Daoy (cell line): ENCODE results near the gene AS3MT. TPM values are rescaled to one million over a fixed set of nuclear protein-coding genes. Genes with fewer than 3 reads are reported as not detected.
"Not testable (repeated sequence)": the region's sequence is repeated elsewhere in the genome, so short reads cannot be mapped to it uniquely, and the experiment has no call there.

Experiments used
- DNase-seq: peaks from one replicate; pipeline ENCODE4 v3.0.0-alpha.2; 2015; ENCODE audit warnings: low read depth
- total RNA-seq: library from RNA; depleted of rRNA; stranded (reverse); fragments of >200 nt; shearing (Covaris generic); gene quantifications from 2 replicates; pipeline ENCODE4 v1.2.3, GENCODE V29; 2014

Gene AS3MT
- total RNA-seq, 1 experiment from 2014 or later, result 0.34 TPM

- no peak for DNase-seq
These were observed 50.1 kb downstream of the AS3MT start for GRCh38 chr10:102919246-102919959.

DNA sequence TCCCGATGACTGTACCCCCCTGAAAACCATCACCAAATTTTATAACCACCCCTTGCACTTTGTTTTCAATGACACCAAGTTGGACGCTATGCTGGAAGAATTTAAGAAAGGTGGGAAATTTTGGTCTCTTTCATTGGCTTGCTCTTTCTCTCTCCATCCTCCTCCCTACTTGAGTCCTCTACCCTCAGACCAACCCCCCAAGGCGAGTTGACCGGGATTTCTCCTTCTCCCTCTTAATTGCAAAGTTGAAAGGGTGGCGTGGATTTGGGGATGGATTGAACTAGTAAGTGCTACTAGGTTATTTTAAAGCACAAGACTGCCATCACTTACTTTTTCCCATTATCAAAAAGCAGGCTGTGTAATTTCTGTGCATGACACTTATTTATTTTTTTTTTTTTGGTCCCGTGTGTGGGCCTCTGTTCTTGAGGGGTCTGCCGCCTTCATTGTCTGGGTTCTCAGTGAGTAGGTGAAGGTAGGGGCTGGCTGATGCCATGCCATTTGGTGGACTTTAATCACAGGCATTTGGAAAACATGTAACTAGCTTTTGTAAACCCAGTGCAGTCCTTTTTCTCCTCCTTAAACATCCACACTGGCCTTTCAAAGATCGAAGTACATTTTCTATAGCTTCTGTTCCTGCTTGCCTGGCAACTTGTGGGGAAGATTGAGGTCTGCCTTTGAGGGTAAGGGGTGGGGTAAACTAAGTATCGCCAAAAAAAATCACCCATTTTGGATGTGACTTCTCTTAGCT lies 50.9 kb downstream of the AS3MT start:
- DNase-seq, result no peak

- DNase-seq, result no peak
These were observed 54.3 kb downstream of the AS3MT start for GRCh38 chr10:102923601-102924000.

- no peak for DNase-seq
These were observed 57.6 kb downstream of the AS3MT start for GRCh38 chr10:102926842-102927241.

GRCh38 chr10:102927311-102928010 lies 58.2 kb downstream of the AS3MT start:
- DNase-seq, result no peak

DNA sequence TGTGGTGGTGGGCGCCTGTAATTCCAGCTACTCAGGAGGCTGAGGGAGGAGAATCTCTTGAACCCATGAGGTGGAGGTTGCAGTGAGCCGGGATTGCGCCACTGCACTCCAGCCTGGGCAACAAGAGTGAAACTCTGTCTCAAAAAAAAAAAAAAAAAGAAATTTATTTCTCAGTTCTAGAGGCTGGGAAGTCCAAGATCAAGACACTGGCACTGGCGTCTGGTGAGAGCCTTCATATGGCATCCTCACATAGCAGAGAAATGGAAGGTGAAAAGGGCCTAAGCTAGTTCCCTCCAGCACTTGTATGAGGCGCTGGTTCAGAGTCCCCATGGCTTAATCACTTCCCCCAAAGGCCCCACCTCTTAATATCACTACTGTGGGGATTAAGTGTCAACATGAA lies 59.2 kb downstream of the AS3MT start:
- not testable (repeated sequence) for DNase-seq

DNA sequence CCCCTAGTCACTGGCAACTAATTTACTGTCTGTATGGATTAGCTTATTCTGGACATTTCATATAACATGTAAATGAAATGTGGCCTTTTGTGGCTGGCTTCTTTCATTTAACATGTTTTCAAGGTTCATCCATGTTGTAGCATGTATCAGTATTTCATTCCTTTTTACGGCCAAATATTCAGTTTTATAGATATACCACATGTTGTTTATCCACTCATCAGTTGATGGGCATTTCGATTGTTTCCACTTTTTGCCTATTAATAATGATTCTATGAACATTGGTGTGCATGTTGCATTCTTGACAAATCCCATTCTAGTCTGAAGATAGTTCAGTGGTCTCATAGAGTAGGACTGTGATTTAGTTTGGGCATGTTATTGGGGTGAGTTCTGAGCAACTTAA lies 61.5 kb downstream of the AS3MT start:
- no peak for DNase-seq

DNA sequence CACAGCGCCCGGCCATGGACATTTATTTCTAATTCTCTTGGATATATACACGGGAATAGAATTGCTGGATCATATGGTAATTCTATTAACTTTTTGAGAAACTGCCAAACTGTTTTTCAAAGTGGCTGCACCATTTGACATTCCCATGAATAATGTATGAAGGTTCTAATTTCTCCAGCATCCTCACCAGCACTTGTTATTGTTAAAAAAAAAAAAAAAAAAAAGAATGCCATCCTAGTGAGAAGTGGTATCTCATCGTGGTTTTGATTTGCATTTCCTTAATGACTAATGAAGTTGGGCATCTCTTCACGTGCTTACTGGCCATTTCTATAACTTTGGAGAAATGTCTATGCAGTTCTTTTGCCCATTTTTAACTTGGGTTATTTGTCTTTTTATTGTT lies 62.4 kb downstream of the AS3MT start:
- DNase-seq, result no peak

DNA sequence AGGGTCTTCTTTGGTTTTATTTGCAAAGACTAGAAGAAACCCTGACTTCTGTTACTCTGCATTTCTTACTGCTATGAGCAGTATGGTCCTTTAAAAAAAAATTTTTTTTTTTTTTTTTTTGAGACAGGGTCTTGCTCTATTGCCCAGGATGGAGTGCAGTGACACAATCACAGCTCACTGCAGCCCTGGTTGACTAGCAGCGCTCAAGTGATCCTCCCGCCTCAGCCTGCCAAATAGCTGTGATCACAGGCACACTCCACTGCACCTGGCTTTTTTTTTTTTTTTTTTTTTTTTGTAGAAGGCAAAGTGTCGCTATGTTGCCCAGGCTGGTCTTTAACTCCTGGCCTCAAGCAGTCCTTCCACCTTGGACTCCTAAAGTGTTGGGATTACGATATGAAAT lies 66.2 kb downstream of the AS3MT start:
- no peak for DNase-seq

- no peak for DNase-seq
These were observed 66.8 kb downstream of the AS3MT start for GRCh38 chr10:102935939-102936605.

DNA sequence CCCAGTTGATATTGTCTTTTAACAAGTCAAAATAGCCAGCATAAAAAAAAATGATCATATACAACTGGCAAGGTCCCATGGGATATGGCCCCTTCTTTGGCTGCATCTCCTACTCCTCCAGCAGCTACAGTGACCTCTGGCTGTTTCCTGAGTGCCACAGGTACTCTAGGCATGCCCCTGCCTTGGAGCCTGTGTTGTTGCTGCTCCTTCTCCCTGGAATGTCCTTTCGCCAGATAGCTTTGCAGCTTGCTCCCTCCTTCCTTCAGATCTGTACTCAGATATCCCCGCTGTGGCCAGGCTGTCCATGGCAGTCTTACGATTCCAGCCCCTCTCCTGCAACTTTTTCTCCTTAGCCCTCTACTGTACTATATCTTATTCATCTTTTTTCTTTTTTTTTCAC lies 72.1 kb downstream of the AS3MT start:
- DNase-seq, result no peak

DNA sequence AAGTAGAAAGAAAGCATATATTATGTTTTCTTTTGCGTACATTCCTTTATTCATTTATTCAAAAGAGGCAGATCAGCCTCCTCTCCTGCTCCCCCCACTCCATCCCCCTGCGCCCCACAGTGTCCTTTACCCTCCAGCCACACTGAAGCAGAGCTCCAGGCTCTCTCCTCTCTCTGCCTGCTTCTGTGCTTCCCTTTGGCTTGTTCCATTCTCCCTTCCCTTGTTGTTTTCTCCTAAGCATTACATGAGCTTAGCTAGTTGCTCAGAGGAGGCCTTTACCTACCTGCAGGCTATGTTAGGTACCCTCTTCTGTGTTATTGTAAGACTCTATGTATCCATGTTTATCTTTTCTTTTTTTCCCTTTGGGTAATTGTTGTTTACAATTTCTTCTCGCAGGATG lies 76.2 kb downstream of the AS3MT start:
- DNase-seq, result no peak

DNA sequence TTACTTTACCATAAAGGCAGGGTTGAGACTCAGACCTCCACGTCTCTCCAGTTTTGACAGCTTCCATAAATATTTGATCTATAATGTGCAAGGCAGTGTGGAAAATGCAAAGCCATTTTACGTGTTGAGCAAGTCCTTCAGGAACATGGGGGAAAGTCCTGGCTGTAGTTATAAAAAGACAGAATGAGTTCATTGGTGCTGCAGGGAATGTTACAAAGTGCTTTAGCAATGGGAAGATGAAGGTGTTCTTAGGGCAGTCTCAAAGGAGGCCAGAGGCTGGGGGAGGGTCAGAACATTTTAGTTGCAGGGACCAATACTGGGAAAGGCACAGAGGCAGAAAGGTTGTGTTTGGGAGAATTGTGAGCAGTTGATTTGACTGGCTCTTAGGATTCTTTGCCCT lies 76.7 kb downstream of the AS3MT start:
- no peak for DNase-seq

DNA sequence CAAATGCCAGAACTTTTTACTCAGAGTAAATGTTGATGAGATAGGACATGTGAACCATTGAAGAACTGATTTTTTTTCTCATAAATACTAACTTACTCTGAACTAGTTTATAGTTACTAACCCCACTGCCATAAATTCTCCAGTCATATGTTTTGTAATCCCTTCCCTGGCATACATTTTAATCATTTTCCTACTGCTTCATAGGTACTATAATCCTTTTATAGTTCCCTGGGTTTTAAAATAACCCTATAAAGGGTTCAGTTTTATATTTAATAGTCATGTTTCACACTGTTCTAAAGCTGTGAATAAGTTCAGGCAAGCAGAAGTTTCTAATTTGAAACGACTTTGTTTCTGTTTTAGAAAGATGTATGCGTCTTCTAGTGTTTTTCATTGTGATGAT lies 77.7 kb downstream of the AS3MT start:
- no peak for DNase-seq

DNA sequence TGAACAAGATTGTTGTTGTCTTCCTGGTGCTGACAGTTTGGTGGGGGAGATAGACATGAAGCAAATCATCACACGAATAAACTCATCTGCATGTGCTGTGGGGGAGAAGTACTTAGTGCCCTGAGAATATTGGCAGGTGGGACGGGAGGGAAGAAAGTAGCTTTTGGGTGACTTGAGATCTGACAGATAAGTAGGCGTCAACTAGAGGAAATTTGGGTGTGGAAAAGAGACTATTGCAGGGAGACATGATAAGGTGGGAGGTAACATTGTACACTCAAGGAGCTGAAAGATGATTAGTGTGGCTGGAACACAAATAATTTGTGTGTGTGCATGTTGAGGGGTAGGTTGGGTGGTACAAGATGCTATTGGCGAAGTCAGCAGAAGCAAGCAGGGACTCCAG lies 78.9 kb downstream of the AS3MT start:
- DNase-seq, result no peak

- DNase-seq, result no peak
These were observed 79.5 kb downstream of the AS3MT start for GRCh38 chr10:102948786-102949185.

DNA sequence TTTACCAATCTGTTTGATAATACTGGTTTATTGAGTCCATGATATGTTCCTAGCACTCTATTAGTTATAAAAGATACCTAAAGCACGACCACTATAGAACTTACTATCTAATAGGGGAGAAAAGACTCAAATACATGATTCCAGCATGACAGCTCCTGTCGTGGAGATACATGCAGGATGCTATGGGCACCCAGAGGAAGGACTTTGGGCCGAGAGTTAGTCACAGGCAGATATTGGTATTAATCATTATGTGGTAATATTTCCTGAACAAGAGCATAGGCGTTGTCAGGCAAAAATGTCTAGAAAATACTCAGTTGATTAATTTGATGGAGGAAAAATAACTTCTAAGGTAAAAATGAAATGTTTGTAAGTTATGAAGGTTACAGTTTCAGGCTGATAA lies 80.6 kb downstream of the AS3MT start:
- DNase-seq, result no peak

DNA sequence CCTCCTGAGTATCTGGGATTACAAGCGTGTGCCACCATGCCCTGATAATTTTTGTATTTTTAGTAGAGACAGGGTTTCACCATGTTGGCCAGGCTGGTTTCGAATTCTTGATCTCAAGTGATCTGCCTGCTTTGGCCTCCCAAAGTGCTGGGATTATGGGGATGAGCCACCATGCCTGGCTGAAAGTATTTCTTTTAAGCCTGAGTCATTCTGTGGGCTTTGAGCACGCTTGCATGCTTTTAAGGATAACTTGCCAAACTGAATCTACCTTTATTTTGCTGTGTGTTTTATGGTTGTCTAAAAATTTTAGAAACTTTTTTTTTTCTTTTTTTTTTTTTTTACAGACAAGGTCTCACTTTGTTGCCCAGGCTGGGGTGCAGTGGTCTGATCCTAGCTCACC lies 82.0 kb downstream of the AS3MT start:
- no peak for DNase-seq
